ENCODE measurements around the gene TBX1.

Gene TBX1

DNA sequence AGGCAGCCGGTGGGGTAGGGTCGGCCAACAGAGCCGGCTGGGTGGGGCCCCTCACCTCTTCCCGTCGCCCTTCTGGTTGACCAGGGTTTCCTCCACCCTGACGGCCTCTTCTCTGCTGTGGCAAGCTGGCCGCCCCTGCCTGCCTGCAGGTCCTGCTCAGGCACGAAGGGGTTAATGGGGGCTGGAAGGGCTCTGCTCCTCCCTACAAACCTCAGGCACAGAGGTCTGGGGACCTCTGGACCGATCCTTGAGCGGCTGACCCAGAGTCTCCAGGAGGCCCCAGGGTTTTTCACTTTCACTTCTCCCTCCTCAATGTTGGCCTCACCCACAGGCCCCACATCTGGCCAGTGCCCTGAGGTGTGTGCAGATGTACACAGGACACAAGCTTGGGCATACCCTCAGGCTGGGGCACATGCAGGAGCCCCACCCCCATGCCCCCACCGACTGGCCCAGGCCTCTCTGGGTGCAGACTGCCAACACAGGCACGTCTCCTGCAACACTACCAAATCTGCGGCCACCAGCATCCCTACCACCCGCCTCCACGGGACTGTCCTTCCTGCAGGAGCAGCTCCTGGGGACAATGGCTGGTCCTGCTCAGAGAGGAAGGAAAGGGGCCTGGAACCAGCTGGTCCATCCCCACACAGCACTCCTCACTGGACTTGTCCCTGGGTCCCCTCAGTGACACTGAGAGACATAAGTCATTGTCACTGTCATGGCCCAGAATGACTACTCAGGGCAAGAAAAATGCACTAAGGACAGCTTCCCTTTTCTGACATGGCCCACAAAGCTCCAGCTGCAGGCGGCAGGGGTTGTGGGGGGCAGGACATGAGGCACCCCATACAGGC is 3.2 kb upstream of the TBX1 start:
- no peak overlapping the region for H3K4me3 ChIP-seq (ENCODE audit: insufficient read depth, low read length, poor library complexity, severe bottlenecking)
- H3K27ac ChIP-seq (ENCODE audit: low read depth, low read length) = no peak overlapping the region
- no peaks in the 10 kb centered on the region for H3K27me3 ChIP-seq (ENCODE audit: low read length)
- H3K79me2 ChIP-seq (ENCODE audit: insufficient read depth, low read length) = no peaks in the 10 kb centered on the region
- TF ChIP-seq, protein P1, sequence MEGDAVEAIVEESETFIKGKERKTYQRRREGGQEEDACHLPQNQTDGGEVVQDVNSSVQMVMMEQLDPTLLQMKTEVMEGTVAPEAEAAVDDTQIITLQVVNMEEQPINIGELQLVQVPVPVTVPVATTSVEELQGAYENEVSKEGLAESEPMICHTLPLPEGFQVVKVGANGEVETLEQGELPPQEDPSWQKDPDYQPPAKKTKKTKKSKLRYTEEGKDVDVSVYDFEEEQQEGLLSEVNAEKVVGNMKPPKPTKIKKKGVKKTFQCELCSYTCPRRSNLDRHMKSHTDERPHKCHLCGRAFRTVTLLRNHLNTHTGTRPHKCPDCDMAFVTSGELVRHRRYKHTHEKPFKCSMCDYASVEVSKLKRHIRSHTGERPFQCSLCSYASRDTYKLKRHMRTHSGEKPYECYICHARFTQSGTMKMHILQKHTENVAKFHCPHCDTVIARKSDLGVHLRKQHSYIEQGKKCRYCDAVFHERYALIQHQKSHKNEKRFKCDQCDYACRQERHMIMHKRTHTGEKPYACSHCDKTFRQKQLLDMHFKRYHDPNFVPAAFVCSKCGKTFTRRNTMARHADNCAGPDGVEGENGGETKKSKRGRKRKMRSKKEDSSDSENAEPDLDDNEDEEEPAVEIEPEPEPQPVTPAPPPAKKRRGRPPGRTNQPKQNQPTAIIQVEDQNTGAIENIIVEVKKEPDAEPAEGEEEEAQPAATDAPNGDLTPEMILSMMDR (IDR thresholded peaks at IDR 0.05; ENCODE audit: insufficient read depth, low read length, poor library complexity, severe bottlenecking) = no peak
- no peak for TF ChIP-seq EZH2phosphoT487 (conservative IDR thresholded peaks at IDR 0.05; ENCODE audit: low read length)
- H3K9me3 ChIP-seq (ENCODE audit: insufficient read depth, low read length) = no peaks in the 10 kb centered on the region
- no peak overlapping the region for H3K9ac ChIP-seq (ENCODE audit: low read length)
- H4K20me1 ChIP-seq (ENCODE audit: low read depth, low read length) = no peaks in the 10 kb centered on the region
- no peaks in the 10 kb centered on the region for H3F3A ChIP-seq (ENCODE audit: insufficient read depth)
- H2AFZ ChIP-seq (ENCODE audit: low read depth, low read length, severe bottlenecking) = no peak overlapping the region
- H3K9me2 ChIP-seq (replicated peaks; ENCODE audit: insufficient read depth, low read length) = no peaks in the 10 kb centered on the region
- no peaks in the 10 kb centered on the region for H3K36me3 ChIP-seq (ENCODE audit: low read length)
- no peak overlapping the region for H3K4me2 ChIP-seq (ENCODE audit: low read depth, low read length, poor library complexity, severe bottlenecking)

- no peaks in the 10 kb centered on the region for H3K9me2 ChIP-seq (replicated peaks; ENCODE audit: insufficient read depth, low read length)
- H4K20me1 ChIP-seq (ENCODE audit: low read depth, low read length) = no peaks in the 10 kb centered on the region
- no peaks in the 10 kb centered on the region for H3K9me3 ChIP-seq (ENCODE audit: insufficient read depth, low read length)
- H3K27me3 ChIP-seq (ENCODE audit: low read length) = no peaks in the 10 kb centered on the region
- no peak overlapping the region for H2AFZ ChIP-seq (ENCODE audit: low read depth, low read length, severe bottlenecking)
- no peaks in the 10 kb centered on the region for H3K36me3 ChIP-seq (ENCODE audit: low read length)
- no peak for TF ChIP-seq EZH2phosphoT487 (conservative IDR thresholded peaks at IDR 0.05; ENCODE audit: low read length)
- TF ChIP-seq, protein P1 (IDR thresholded peaks at IDR 0.05; ENCODE audit: insufficient read depth, low read length, poor library complexity, severe bottlenecking) = no peak
- no peak overlapping the region for H3K4me2 ChIP-seq (ENCODE audit: low read depth, low read length, poor library complexity, severe bottlenecking)
- H3K4me3 ChIP-seq (ENCODE audit: insufficient read depth, low read length, poor library complexity, severe bottlenecking) = no peak overlapping the region
- H3K79me2 ChIP-seq (ENCODE audit: insufficient read depth, low read length) = no peaks in the 10 kb centered on the region
- no peak overlapping the region for H3K9ac ChIP-seq (ENCODE audit: low read length)
- H3F3A ChIP-seq (ENCODE audit: insufficient read depth) = no peaks in the 10 kb centered on the region
- H3K27ac ChIP-seq (ENCODE audit: low read depth, low read length) = no peak overlapping the region
These were observed 2.3 kb upstream of the TBX1 start for GRCh38 chr22:19757985-19758895.

GRCh38 chr22:19758896-19759426 is 1.6 kb upstream of the TBX1 start:
- no peaks in the 10 kb centered on the region for H3K9me3 ChIP-seq (ENCODE audit: insufficient read depth, low read length)
- H3F3A ChIP-seq (ENCODE audit: insufficient read depth) = no peaks in the 10 kb centered on the region
- no peak overlapping the region for H3K4me3 ChIP-seq (ENCODE audit: insufficient read depth, low read length, poor library complexity, severe bottlenecking)
- no peaks in the 10 kb centered on the region for H3K79me2 ChIP-seq (ENCODE audit: insufficient read depth, low read length)
- no peak overlapping the region for H3K9ac ChIP-seq (ENCODE audit: low read length)
- no peak overlapping the region for H3K27ac ChIP-seq (ENCODE audit: low read depth, low read length)
- H2AFZ ChIP-seq (ENCODE audit: low read depth, low read length, severe bottlenecking) = no peak overlapping the region
- no peaks in the 10 kb centered on the region for H3K9me2 ChIP-seq (replicated peaks; ENCODE audit: insufficient read depth, low read length)
- H3K36me3 ChIP-seq (ENCODE audit: low read length) = no peaks in the 10 kb centered on the region
- H3K27me3 ChIP-seq (ENCODE audit: low read length) = no peaks in the 10 kb centered on the region
- no peaks in the 10 kb centered on the region for H4K20me1 ChIP-seq (ENCODE audit: low read depth, low read length)
- TF ChIP-seq, protein P1 (IDR thresholded peaks at IDR 0.05; ENCODE audit: insufficient read depth, low read length, poor library complexity, severe bottlenecking) = no peak
- TF ChIP-seq EZH2phosphoT487 (conservative IDR thresholded peaks at IDR 0.05; ENCODE audit: low read length) = no peak
- no peak overlapping the region for H3K4me2 ChIP-seq (ENCODE audit: low read depth, low read length, poor library complexity, severe bottlenecking)
